Measurements from ENCODE around the gene ERBB4. TPM values are rescaled to one million over a fixed set of nuclear protein-coding genes. Genes with fewer than 3 reads are reported as not detected.

ERBB4 gene
- total and polyA plus RNA-seq, 2 of the 8 experiments (the other 6 are each of a cell fraction or from before 2014, with no cell fraction given), result 0.34 to 1.3 TPM

- H3K23ac ChIP-seq (ENCODE audit: insufficient read length), result no peak overlapping the region
- no peak overlapping the region for H2AFZ ChIP-seq (ENCODE audit: low read length)
- H2BK120ac ChIP-seq (replicated peaks; ENCODE audit: low read depth, low read length), result no peak overlapping the region
- no peak overlapping the region for H4K8ac ChIP-seq (ENCODE audit: extremely low read depth, insufficient read depth, low read length)
- no peak overlapping the region for H4K5ac ChIP-seq (ENCODE audit: insufficient read length, low read depth, low read length)
- no peak overlapping the region for H3K4me2 ChIP-seq (ENCODE audit: insufficient read depth in 1 of 2, low read depth in 2 of 2, low read length in 2 of 2)
- no peaks in the 10 kb centered on the region for H3K23me2 ChIP-seq (ENCODE audit: low read depth, low read length)
- H3K4me3 ChIP-seq (ENCODE audit: extremely low read depth in 1 of 4, insufficient read depth in 2 of 4, low read depth in 3 of 4, low read length in 4 of 4), result no peak overlapping the region
- ChIA-PET CTCF (ENCODE audit: partially characterized antibody) (no interaction called here), POLR2A (ENCODE audit: partially characterized antibody) (no interaction called here)
- H2BK5ac ChIP-seq (ENCODE audit: low read depth, low read length), result no peak overlapping the region
- no peak overlapping the region for H3K27ac ChIP-seq (ENCODE audit: low read depth, low read length)
- no peak overlapping the region for H2AK5ac ChIP-seq (ENCODE audit: low read depth, low read length)
- no peak overlapping the region for H3K18ac ChIP-seq (ENCODE audit: extremely low read depth, low read length)
- no peak overlapping the region for H3K56ac ChIP-seq (replicated peaks; ENCODE audit: insufficient read length, low read depth, low read length)
- DNase-seq (ENCODE audit: low read depth in 1 of 2, low spot score in 2 of 2) (no peak), FAIRE-seq (no peak)
- no peaks in the 10 kb centered on the region for H3K79me2 ChIP-seq (ENCODE audit: control insufficient read depth in 1 of 2, insufficient read depth in 2 of 2, low read length in 2 of 2)
- no peak overlapping the region for H2BK15ac ChIP-seq (ENCODE audit: low read length)
- H3K14ac ChIP-seq (ENCODE audit: insufficient read length), result no peak overlapping the region
- H3K9ac ChIP-seq (replicated peaks in 1 of 4; ENCODE audit: extremely low read depth in 1 of 4, low read depth in 3 of 4, low read length in 3 of 4), result no peak overlapping the region
- H3K9me3 ChIP-seq (ENCODE audit: insufficient read depth in 2 of 2, low read depth in 1 of 2, low read length in 1 of 2), result peaks cover 0 to 4% of the 10 kb centered on the region in 2 experiments; a peak in 1 of 4 replicates
- H2BK20ac ChIP-seq (ENCODE audit: low read length), result no peak overlapping the region
- no peaks in the 10 kb centered on the region for H3K27me3 ChIP-seq (replicated peaks in 1 of 4; ENCODE audit: control insufficient read depth in 3 of 4, extremely low read depth in 1 of 4, insufficient read depth in 3 of 4, low read length in 3 of 4)
- no peaks in the 10 kb centered on the region for H3K36me3 ChIP-seq (ENCODE audit: control insufficient read depth in 2 of 4, insufficient read depth in 4 of 4, low read length in 3 of 4)
- no peak overlapping the region for H3K4ac ChIP-seq (replicated peaks; ENCODE audit: insufficient read length, low read depth, low read length)
- H3K79me1 ChIP-seq (ENCODE audit: low read depth, low read length), result no peaks in the 10 kb centered on the region
- H4K91ac ChIP-seq (replicated peaks; ENCODE audit: insufficient read length, low read length), result no peak overlapping the region
- no peaks in the 10 kb centered on the region for H3K4me1 ChIP-seq (replicated peaks in 1 of 4; ENCODE audit: control insufficient read depth in 3 of 4, insufficient read depth in 4 of 4, low read length in 3 of 4)
- H2BK12ac ChIP-seq (ENCODE audit: low read depth, low read length), result no peak overlapping the region
- H4K20me1 ChIP-seq (replicated peaks in 1 of 2; ENCODE audit: control insufficient read depth in 1 of 2, insufficient read depth in 2 of 2, low read length in 2 of 2), result no peaks in the 10 kb centered on the region
- TF ChIP-seq GTF2F1 (IDR thresholded peaks at IDR 0.05; ENCODE audit: borderline replicate concordance, low read depth, low read length) (no peak), HDAC6 (IDR thresholded peaks at IDR 0.05; ENCODE audit: low read depth, low read length) (no peak), CEBPB (IDR thresholded peaks at IDR 0.05; ENCODE audit: low read depth, low read length) (no peak), CTCF (IDR thresholded peaks at IDR 0.05; ENCODE audit: control extremely low read depth in 1 of 3, insufficient read depth in 1 of 3, low read depth in 1 of 3, low read length in 3 of 3) (no peak), BRCA1 (IDR thresholded peaks at IDR 0.05; ENCODE audit: low read depth, low read length) (no peak), KDM5A (IDR thresholded peaks at IDR 0.05; ENCODE audit: low read length) (no peak), RBBP5 (IDR thresholded peaks at IDR 0.05; ENCODE audit: borderline replicate concordance, low read depth, low read length) (no peak), USF2 (IDR thresholded peaks at IDR 0.05; ENCODE audit: low read length) (no peak), JUND (IDR thresholded peaks at IDR 0.05; ENCODE audit: low read length) (no peak), CHD2 (IDR thresholded peaks at IDR 0.05; ENCODE audit: low read length) (no peak), CBX5 (IDR thresholded peaks at IDR 0.05; ENCODE audit: low read depth, low read length) (no peak)
Measured at GRCh38 chr2:211867845-211868451, 670.7 kb downstream of the ERBB4 start.
